ENCODE results near the gene LYPD6B. TPM values are rescaled to one million over a fixed set of nuclear protein-coding genes. Genes with fewer than 3 reads are reported as not detected.

The LYPD6B gene
- total RNA-seq (15.2 TPM), polyA plus RNA-seq (5.3 TPM)

- H3K4me3 ChIP-seq (ENCODE audit: low read depth, low read length), result peak within 1 kb of the TSS; percentile 50
- peaks cover 3% of the 10 kb centered on the region for H3K4me1 ChIP-seq (ENCODE audit: insufficient read depth)
- H3K36me3 ChIP-seq (ENCODE audit: insufficient read depth), result no peaks in the 10 kb centered on the region
- DNase-seq (ENCODE audit: extremely low spot score), result no peak
- WGBS, result 2% methylated on average over 85 of the region's 85 CpGs
- H3K27ac ChIP-seq (ENCODE audit: low read depth), result peak within 1 kb of the TSS; percentile 28
Measured at GRCh38 chr2:149038442-149039212, at the start of gene LYPD6B. Gene LYPD6B (plus strand): TSS chr2:149038699. CDS start chr2:149130949, 92,250 bp downstream.

DNA sequence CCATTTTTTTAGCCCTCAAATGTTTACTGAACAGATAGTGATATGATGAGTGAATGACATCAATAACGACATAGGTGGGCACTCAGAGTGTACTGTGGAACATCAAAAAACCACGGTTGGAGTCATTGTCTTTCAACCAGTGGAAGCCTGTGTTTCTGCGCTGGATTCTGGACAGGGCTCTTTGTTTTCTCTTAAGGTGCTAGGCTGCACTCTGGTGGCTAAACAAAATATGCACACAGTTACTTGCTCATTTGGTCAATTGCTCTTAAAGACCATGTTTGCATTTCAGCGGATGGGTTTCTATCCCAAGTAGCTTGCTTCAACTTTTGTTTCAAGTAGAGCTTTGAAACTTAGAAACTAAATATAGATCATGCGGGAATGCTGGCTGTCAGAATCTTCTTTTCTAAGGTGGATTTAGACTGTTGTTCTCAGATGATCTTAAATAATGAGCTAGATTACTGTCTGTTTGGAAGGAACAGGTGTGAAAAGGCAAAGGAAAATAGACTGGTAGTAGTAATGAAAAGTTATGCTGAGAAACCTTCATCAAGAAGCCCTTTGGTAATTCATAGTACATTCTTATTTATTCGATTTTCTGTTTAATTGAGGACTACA, 48.5 kb upstream of the LYPD6B start:
- DNase-seq (ENCODE audit: extremely low spot score), result peak; percentile 72
- Histone ChIP-seq H3K4me1 (ENCODE audit: insufficient read depth) (no peaks in the 10 kb centered on the region), H3K36me3 (ENCODE audit: insufficient read depth) (no peaks in the 10 kb centered on the region), H3K4me3 (ENCODE audit: low read depth, low read length) (no peak overlapping the region), H3K27ac (ENCODE audit: low read depth) (no peak overlapping the region)
- 35% methylated on average over 6 of the region's 6 CpGs for WGBS

DNA sequence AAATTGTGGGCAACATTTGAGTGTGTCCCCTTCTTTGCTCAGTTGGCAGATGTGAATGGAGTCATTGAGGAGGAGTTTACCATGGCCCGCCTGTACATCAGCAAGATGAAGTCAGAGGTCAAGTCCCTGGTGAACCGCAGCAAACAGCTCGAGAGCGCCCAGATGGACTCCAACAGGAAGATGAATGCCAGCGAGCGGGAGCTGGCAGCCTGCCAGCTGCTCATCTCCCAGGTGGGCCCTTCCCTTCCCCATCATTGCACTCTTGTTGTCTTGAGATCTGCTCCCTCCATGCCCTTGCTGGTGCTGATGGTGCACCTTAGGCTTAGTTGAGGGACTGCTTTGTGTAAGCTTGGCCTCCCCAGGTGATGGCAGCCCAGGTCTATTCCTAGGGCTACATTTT, 47.5 kb upstream of the LYPD6B start:
- Histone ChIP-seq H3K4me1 (ENCODE audit: insufficient read depth) (no peaks in the 10 kb centered on the region), H3K36me3 (ENCODE audit: insufficient read depth) (no peaks in the 10 kb centered on the region), H3K27ac (ENCODE audit: low read depth) (no peak overlapping the region), H3K4me3 (ENCODE audit: low read depth, low read length) (no peak overlapping the region)
- 79% methylated on average over 6 of the region's 6 CpGs for WGBS
- DNase-seq (ENCODE audit: extremely low spot score), result no peak

DNA sequence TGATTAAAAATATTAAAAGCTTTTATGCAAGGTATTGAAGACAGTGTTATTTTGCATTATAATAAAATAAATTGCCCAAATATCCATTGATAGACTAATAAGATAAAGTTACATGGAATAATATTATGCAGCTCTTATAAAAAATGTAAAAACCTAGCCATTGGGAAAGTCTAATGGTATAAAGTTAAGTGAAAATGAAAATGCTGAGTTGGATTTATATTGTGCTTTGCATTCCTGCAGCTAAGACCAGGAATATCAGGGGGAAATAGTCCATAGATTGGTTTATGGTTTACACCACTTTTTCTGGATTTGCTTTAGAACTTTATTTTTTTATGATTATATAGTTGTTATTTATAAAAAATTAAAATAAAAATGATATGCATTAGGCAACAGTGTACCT, 46.1 kb upstream of the LYPD6B start:
- no peak for DNase-seq (ENCODE audit: extremely low spot score)
- H3K36me3 ChIP-seq (ENCODE audit: insufficient read depth), result no peaks in the 10 kb centered on the region

DNA sequence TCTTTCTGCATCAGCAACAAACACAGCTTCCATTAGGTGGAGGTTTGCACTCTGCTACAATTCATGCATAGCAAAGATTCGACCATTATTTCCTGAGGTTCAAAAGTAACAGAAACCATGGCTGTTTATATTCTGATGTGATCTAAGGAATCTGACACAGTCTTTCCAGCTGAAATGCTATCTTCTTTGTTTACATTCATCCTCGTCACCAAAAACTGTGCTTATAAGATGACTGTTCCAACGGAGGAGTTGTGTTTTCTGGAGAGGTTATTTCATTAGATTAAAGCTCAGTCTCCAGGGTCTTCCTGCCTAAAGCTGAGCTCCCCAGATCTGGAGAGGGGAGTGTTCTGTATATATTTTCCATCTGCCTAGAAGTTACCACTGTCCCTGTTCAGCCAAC, 45.1 kb upstream of the LYPD6B start:
- Histone ChIP-seq H3K36me3 (ENCODE audit: insufficient read depth) (no peaks in the 10 kb centered on the region), H3K27ac (ENCODE audit: low read depth) (no peak overlapping the region), H3K4me1 (ENCODE audit: insufficient read depth) (no peaks in the 10 kb centered on the region), H3K4me3 (ENCODE audit: low read depth, low read length) (no peak overlapping the region)
- 44% methylated on average over 3 of the region's 3 CpGs for WGBS
- no peak for DNase-seq (ENCODE audit: extremely low spot score)

More for the DNA sequence above, 46.1 kb upstream of the LYPD6B start:
- Histone ChIP-seq H3K27ac (ENCODE audit: low read depth) (no peak overlapping the region), H3K4me3 (ENCODE audit: low read depth, low read length) (no peak overlapping the region), H3K4me1 (ENCODE audit: insufficient read depth) (no peaks in the 10 kb centered on the region)

DNA sequence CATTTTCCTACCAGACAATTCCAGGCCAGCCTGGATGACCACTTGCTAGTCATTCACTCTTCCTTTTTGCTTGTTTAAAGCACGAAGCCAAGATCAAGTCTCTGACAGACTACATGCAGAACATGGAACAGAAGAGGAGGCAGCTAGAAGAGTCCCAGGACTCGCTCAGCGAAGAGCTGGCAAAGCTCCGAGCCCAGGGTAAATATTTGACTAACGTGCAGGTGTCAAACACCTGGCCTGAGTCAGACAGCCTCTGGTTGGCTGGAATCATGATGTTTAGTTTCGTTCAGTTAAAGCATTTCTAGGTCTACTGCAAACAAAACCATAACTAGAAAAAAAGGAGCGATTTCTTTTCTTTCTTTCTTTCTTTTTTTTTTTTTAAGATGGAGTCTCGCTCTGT, 44.2 kb upstream of the LYPD6B start:
- WGBS, result 86% methylated on average over 8 of the region's 8 CpGs
- no peak for DNase-seq (ENCODE audit: extremely low spot score)

DNA sequence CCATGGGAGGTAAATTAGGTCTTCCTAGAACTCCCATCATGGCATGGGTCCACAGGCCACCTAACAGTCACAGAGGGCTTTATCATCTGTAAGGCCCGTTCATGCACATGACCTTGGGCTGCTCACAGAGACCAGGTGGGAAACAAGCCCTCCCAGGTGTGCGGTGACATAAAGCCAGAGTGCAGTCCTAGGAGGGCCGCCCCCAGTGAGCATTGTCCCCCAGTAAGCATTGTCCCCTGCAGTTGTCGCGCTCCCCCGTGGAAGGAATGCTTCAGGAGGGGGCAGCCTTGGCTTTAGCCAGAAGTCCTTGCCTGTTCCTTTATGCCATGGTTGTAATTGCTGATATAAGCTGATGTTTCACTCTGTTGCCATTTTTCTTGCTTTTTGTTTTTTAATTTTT, 41.7 kb upstream of the LYPD6B start:
- Histone ChIP-seq H3K4me1 (ENCODE audit: insufficient read depth) (peaks cover 2% of the 10 kb centered on the region), H3K4me3 (ENCODE audit: low read depth, low read length) (no peak overlapping the region), H3K36me3 (ENCODE audit: insufficient read depth) (no peaks in the 10 kb centered on the region), H3K27ac (ENCODE audit: low read depth) (no peak overlapping the region)
- WGBS, result 94% methylated on average over 6 of the region's 6 CpGs
- no peak for DNase-seq (ENCODE audit: extremely low spot score)

More for the DNA sequence above, 44.2 kb upstream of the LYPD6B start:
- H3K27ac ChIP-seq (ENCODE audit: low read depth), result no peak overlapping the region
- H3K36me3 ChIP-seq (ENCODE audit: insufficient read depth), result no peaks in the 10 kb centered on the region
- H3K4me1 ChIP-seq (ENCODE audit: insufficient read depth), result peaks cover under 1% of the 10 kb centered on the region
- H3K4me3 ChIP-seq (ENCODE audit: low read depth, low read length), result no peak overlapping the region

DNA sequence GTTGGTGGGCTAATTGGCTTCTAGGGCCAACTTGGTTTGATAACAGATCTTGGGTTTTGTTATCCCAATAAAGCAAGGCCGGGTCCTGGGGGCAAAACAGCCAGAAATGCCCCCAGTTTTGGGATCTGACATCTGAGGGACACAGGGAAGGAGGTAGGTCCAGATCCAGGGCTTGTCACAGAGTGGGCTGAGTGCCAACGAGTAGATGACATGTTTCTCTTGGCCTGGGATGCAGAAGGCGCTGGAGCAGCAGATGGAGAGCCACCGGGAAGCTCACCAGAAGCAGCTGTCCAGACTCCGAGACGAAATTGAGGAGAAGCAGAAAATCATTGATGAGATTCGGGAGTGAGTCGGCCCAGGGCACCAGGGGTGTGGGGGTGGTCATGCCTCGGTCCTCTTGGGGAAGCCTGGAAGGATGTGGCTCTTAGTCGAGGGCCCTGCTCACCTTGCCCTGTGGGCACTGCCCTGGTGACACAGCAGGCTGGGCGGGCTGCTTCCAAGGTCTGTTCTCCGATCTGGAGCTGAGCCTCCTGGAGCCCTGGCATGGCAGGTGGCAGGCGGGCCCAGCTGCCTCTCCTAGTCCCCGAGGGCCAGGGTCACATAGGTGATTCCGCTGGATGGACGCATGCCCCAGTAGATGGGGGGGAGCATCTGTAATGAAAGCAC, 40.2 kb upstream of the LYPD6B start:
- no peak overlapping the region for H3K27ac ChIP-seq (ENCODE audit: low read depth)
- H3K4me1 ChIP-seq (ENCODE audit: insufficient read depth), result peaks cover 2% of the 10 kb centered on the region
- H3K36me3 ChIP-seq (ENCODE audit: insufficient read depth), result no peaks in the 10 kb centered on the region
- DNase-seq (ENCODE audit: extremely low spot score), result no peak
- 89% methylated on average over 16 of the region's 16 CpGs for WGBS
- H3K4me3 ChIP-seq (ENCODE audit: low read depth, low read length), result no peak overlapping the region

- no peak overlapping the region for H3K27ac ChIP-seq (ENCODE audit: low read depth)
- WGBS, result 96% methylated on average over 4 of the region's 4 CpGs
- no peak for DNase-seq (ENCODE audit: extremely low spot score)
- no peak overlapping the region for H3K4me3 ChIP-seq (ENCODE audit: low read depth, low read length)
- H3K36me3 ChIP-seq (ENCODE audit: insufficient read depth), result no peaks in the 10 kb centered on the region
- H3K4me1 ChIP-seq (ENCODE audit: insufficient read depth), result peaks cover 2% of the 10 kb centered on the region
Measured at GRCh38 chr2:148998831-148999200, 39.7 kb upstream of the LYPD6B start.

- Histone ChIP-seq H3K4me1 (ENCODE audit: insufficient read depth) (peaks cover 2% of the 10 kb centered on the region), H3K27ac (ENCODE audit: low read depth) (no peak overlapping the region), H3K36me3 (ENCODE audit: insufficient read depth) (no peaks in the 10 kb centered on the region), H3K4me3 (ENCODE audit: low read depth, low read length) (no peak overlapping the region)
- no peak for DNase-seq (ENCODE audit: extremely low spot score)
- 34% methylated on average over 7 of the region's 7 CpGs for WGBS
Measured at GRCh38 chr2:148999451-148999921, 39.0 kb upstream of the LYPD6B start.

GRCh38 chr2:149000158-149000938, 38.2 kb upstream of the LYPD6B start:
- Histone ChIP-seq H3K4me3 (ENCODE audit: low read depth, low read length) (no peak overlapping the region), H3K27ac (ENCODE audit: low read depth) (no peak overlapping the region), H3K36me3 (ENCODE audit: insufficient read depth) (no peaks in the 10 kb centered on the region), H3K4me1 (ENCODE audit: insufficient read depth) (peaks cover 2% of the 10 kb centered on the region)
- DNase-seq (ENCODE audit: extremely low spot score), result no peak
- WGBS, result 62% methylated on average over 6 of the region's 6 CpGs

DNA sequence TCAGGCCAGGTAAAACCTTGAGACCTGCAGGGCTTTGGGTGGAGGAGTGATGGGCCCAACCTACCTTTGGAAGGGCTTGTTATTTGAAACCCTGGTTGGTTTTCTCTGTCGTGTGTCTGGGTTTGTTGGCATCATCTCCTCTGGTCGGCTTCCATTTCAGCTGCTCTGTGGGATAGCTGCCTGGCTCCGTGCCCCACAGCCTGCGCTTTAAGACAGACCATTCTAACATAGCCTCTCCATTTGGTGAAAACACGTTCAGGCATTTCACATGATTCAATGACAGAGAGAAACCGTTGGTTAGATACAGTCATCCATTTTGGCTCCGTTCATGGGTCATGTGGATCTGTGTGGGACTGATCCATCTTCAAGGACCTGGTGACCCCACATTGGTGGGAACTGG, 37.0 kb upstream of the LYPD6B start:
- H3K27ac ChIP-seq (ENCODE audit: low read depth), result no peak overlapping the region
- no peak for DNase-seq (ENCODE audit: extremely low spot score)
- WGBS, result 89% methylated on average over 7 of the region's 7 CpGs
- H3K4me3 ChIP-seq (ENCODE audit: low read depth, low read length), result no peak overlapping the region
- no peaks in the 10 kb centered on the region for H3K36me3 ChIP-seq (ENCODE audit: insufficient read depth)
- H3K4me1 ChIP-seq (ENCODE audit: insufficient read depth), result peaks cover 2% of the 10 kb centered on the region

DNA sequence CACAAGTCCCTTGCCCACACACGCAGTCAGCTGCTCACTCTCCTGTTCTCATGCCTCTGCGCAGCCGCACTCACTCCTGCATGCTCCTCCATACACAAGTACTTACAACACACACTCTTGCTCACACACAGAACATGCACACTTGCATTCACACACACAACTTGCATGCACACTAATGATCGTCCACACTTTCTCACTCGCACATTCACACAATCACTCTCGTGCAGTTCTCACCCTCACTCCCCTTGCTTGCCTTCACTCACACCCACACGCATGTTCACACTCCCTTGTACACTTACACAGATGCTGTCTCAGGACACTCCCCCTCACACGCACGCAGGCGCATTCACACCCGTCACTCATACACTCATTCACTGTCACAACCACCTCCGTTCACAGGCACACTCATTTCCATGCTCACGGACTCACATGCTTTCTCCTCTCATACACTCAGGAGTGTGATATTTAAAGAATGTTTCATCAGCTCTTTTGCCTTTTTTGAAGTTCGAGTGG, 36.1 kb upstream of the LYPD6B start:
- H3K36me3 ChIP-seq (ENCODE audit: insufficient read depth), result no peaks in the 10 kb centered on the region
- DNase-seq (ENCODE audit: extremely low spot score), result no peak
- WGBS, result 95% methylated on average over 14 of the region's 14 CpGs
- no peak overlapping the region for H3K27ac ChIP-seq (ENCODE audit: low read depth)
- peaks cover 2% of the 10 kb centered on the region for H3K4me1 ChIP-seq (ENCODE audit: insufficient read depth)
- no peak overlapping the region for H3K4me3 ChIP-seq (ENCODE audit: low read depth, low read length)
